GM21576 (cell line): ENCODE results near the gene SCYL2.
"Not testable (repeated sequence)": the region's sequence is repeated elsewhere in the genome, so short reads cannot be mapped to it uniquely, and the experiment has no call there.

Source experiments
- ATAC-seq: cut with Tn5 transposase; IDR thresholded peaks from one replicate; pipeline ENCODE4 v1.9.1; 2021; ENCODE audit warnings: mild to moderate bottlenecking, moderate library complexity; ENCODE audit not compliant: unreplicated experiment

SCYL2 gene

DNA sequence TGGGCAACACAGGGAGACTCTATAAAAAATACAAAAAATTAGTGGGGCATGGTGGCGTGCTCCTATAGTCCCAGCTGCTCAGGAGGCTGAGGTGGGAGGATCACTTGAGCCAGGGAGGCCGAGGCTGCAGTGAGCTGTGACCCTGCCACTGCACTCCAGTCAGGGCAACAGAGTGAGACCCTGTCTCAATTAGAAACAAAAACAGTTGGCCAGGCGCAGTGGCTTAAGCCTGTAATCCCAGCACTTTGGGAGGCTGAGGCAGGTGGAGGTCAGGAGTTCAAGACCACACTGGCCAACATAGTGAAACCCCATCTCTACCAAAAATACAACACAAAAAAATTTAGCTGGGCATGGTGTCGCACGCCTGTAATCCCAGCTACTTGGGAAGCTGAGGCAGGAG lies 1.9 kb upstream of the SCYL2 start:
- ATAC-seq: not testable (repeated sequence)

DNA sequence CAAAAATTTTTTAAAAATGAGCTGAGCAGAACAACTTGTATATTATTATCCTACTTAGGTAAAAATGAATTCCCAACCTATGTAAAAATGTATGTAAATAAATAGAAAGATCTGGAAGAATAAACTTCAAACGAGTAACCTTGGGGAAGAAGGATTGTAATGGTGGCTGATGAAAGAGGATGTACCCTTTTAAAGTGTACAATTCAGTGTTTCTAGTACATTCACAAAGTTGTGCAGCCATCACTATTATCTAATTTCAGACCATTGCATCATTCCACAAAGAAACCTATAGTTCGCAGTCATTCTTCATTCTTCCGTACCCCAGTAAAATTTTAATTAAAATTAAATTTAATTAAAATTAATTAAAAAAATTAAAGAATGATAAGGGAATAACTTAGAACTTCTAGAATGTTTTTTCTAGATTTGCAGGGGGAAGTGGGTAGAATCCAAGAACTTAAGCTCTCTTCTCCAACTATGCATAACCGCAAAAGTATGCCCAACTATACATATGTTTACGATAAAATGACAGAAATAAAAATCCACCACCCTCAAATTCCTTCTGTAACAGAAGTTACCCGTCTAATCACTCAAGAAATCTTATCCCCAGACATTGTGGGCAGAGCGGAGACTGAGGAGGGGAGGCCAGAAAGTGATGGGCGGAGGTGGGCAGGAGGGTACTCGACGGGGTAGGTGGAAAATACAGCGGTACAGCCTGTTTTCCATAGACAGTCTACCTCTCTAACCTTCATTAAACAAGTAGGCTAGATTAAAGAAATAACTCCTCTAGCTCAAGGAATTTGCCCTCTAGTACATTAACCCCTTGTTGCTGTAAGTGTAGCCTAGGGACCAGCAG lies 1.0 kb upstream of the SCYL2 start:
- ATAC-seq: peak; percentile 13

- peak; percentile 84 for ATAC-seq
Observed at GRCh38 chr12:100266585-100266834, 467 bp upstream of the SCYL2 start.

DNA sequence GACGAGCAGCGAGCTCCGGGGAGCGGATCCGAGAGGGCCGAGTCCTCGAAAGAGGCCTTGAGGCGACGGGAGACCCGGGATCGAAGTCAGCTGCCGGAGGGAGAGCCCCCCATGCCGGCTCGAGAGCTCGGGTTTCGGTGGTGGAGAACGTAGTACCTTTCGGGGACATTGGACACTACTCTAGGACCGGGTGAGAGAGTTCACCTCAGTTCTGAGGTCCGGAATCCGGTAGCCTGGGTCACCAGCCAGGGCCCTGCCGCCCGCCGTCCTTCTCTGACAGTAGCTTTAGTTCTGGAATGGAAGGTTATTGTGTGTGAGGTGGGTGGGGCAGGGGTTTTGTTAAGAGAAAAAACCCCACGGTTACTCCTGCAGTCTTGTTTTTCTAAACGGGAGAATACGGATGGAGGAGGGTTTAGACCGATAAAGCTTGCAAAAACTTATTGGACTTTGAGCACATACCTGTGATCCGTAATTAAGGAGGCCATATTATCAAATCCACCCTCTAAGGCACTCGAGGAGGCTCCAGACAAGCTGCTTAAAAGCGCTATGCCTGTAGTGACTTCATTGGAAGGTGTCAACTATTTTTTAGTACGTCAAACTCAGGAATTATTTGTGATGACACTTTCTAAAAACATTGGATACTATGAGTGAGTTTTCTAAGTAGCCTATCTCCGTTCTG lies 765 bp downstream of the SCYL2 start:
- peak; percentile 6 for ATAC-seq

GRCh38 chr12:100268835-100269564 lies 2.0 kb downstream of the SCYL2 start:
- no peak for ATAC-seq

GRCh38 chr12:100273782-100274181 lies 6.8 kb downstream of the SCYL2 start:
- no peak for ATAC-seq

GRCh38 chr12:100274291-100274690 lies 7.3 kb downstream of the SCYL2 start:
- no peak for ATAC-seq

DNA sequence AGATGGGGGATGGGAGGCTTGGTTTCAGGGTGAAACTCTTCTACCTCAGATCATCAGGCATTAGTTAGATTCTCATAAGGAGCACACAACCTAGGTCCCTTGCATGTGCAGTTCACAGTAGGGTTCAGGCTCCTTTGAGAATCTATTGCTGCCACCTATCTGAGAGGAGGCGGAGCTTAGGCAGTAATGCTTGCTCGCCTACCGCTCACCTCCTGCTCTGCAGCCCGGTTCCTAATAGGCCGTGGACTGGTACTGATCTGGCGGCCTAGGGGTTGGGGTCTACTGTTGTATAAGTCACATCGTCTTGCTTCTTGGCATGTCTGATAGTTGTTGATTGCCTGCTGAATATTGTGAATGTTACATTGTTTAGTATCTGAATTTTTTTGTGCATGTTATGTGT lies 12.2 kb downstream of the SCYL2 start:
- no peak for ATAC-seq

DNA sequence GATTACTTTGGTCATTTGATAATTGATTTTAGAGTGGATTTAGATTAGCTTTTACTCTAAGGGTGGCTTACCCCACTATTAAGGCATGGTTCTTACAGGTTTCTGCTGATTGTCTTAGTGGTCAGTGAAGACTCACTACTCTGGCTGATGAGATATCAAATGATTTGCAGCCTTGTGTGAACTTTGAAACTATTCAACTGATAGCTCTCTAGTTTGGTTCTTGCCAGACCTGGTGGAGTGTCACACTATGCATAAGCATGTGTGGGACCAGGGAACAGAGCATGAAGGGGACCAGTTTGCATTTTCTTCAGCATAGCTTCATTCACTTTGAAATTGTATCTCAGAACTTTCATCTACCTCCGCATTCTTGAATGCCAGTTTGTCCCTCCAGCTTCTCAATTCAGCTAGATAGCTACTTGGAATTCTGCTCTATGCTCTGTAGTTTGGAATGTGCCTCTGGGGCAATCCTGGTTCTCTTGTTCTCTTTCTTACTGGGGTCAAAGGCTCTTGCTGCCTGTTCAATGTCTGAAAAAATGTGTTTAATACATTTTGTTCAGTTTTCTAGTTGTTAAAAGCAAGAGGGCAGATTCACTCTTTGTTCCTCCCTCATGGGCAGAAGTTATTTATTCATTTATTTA lies 12.7 kb downstream of the SCYL2 start:
- no peak for ATAC-seq

DNA sequence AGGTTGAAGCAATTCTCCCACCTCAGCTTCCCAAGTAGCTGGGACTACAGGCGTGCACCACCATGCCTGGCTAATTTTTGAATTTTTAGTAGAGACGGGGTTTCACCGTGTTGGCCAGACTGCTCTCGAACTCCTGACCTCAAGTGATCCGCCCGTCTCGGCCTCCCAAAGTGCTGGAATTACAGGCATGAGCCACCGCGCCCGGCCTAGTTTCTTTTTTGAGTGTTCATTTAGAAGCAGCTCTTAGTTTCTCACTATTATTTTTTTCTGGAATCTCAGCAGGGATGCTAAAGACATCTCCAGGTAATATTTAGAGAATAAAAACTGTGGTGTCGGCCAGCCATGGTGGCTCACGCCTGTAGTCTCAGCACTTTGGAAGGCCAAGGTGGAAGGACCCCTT lies 17.6 kb downstream of the SCYL2 start:
- not testable (repeated sequence) for ATAC-seq

GRCh38 chr12:100289038-100289437 lies 22.1 kb downstream of the SCYL2 start:
- ATAC-seq: no peak

DNA sequence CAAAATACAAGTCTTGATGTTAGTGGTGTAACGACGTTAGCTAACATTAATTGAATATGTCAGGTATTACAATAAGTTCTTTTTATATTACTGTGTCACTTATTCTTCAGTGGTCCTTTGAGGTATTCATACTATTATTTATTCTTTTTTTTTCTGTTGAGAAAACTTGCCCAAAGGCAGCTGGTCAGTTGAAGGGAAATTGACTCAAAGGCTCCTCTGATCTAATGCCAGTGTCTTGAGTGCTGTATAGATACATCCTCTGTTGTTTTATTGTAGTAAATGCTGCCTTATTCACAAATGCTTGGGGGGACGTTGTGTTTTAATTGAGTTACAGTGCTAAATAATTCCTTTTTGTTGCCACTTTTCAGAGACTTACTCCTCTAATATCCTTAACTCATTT lies 23.0 kb downstream of the SCYL2 start:
- ATAC-seq: no peak

- ATAC-seq: no peak
Observed at GRCh38 chr12:100293017-100293416, 26.0 kb downstream of the SCYL2 start.

GRCh38 chr12:100294366-100294765 lies 27.4 kb downstream of the SCYL2 start:
- not testable (repeated sequence) for ATAC-seq

- no peak for ATAC-seq
Observed at GRCh38 chr12:100295764-100296555, 29.0 kb downstream of the SCYL2 start.

DNA sequence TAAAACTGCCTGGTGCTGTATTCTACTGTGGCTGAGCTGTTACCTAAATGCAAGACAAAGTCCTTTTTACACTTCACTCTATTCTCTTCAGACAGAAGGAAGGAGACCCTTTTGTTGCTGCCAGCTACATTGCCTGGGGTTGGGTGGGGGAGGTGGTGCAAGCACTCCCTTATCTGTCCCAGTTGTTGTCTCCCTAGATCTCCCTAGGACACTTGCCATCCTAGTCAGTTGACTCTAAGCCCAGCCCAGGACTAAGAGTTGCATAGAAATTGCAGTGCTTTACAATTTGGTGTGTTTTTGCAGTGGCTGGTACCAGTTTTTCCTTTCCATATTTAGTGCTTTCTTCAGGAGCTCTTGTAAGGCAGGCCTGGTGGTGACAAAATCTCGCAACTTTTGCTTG lies 35.1 kb downstream of the SCYL2 start:
- no peak for ATAC-seq

DNA sequence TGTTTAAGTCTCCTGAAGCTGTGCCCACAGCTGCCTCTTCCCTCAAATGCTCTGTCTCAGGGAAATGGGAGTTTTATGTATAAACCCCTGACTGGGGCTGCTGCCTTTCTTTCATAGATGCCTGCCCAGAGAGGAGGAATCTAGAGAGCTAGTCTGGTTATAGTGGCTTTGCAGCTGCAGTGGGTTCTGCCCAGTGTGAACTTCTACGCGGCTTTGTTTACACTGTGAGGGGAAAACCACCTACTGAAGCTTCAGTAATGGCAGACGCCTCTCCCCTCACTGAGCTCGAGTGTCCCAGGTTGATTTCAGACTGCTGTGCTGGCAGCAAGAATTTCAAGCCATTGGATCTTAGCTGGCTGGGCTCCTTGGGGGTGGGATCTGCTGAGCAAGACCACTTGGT lies 36.9 kb downstream of the SCYL2 start:
- ATAC-seq: no peak

- ATAC-seq: not testable (repeated sequence)
Observed at GRCh38 chr12:100304334-100304733, 37.4 kb downstream of the SCYL2 start.

DNA sequence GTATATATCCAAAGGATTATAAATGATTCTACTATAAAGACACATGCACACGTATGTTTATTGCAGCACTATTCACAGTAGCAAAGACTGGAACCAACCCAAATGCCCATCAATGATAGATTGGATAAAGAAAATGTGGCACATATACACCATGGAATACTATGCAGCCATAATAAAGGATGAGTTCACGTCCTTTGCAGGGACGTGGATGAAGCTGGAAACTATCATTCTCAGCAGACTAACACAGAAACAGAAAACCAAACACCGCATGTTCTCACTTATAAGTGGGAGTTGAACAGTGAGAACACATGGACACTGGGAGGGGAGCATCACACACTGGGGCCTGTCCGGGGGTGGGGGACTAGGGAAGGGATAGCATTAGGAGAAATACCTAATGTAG lies 41.2 kb downstream of the SCYL2 start:
- not testable (repeated sequence) for ATAC-seq

GRCh38 chr12:100311317-100311716 lies 44.3 kb downstream of the SCYL2 start:
- no peak for ATAC-seq

GRCh38 chr12:100317371-100317770 lies 50.4 kb downstream of the SCYL2 start:
- ATAC-seq: no peak
